GM12878 (cell line): Measurements from ENCODE around the gene UBE2L6. TPM values are rescaled to one million over a fixed set of nuclear protein-coding genes. Genes with fewer than 3 reads are reported as not detected.

Experiments
- ATAC-seq: fragments of 200-7000 bp; cut with Tn5 transposase; 3 replicates; pipeline ENCODE4 v1.9.1; 2020; ENCODE audit warnings: mild to moderate bottlenecking, moderate library complexity
- BruUV-seq: library from RNA; stranded (reverse); fragments of 400-500 nt; replicated peaks from 2 replicates; lab custom pipeline; 2021; lab: Mats Ljungman, UMichigan
- CTCF ChIA-PET: fragments of 300-600 bp; sonication (Branson Sonifier 250); formaldehyde crosslinking; extraction: SDS; loops from one replicate; lab custom pipeline; 2021; ENCODE audit warnings: inconsistent platforms; lab: Yijun Ruan, JAX
- POLR2A ChIA-PET: fragments of 350-600 bp; formaldehyde crosslinking; extraction: SDS; loops from one replicate; lab custom pipeline; 2021; ENCODE audit warnings: inconsistent platforms; lab: Charles Lee
- RAD21 ChIA-PET: fragments of 300-600 bp; sonication (Branson Sonifier 250); formaldehyde crosslinking; loops from one replicate; lab custom pipeline; 2023; ENCODE audit warnings: antibody characterized with exemption; ENCODE audit not compliant: unreplicated experiment; lab: Charles Lee
- SMC1A ChIA-PET: fragments of 300-600 bp; sonication (Branson Sonifier 250); formaldehyde crosslinking; loops from one replicate; lab custom pipeline; 2023; ENCODE audit not compliant: unreplicated experiment, uncharacterized antibody; lab: Charles Lee
- DNase-seq: peaks from one replicate; pipeline ENCODE4 v3.0.0-alpha.2; 2011; ENCODE audit warnings: low read depth, low spot score
- FAIRE-seq: peaks from 3 replicates; lab custom pipeline; 2011; peaks lifted over from hg19 to GRCh38; lab: Jason Lieb, UNC
- H2AFZ ChIP-seq: 2 replicates; pipeline ENCODE4 v1.6.0; 2011; ENCODE audit warnings: low read depth, low read length, control low read depth; ENCODE audit not compliant: control insufficient read depth
- H3K27ac ChIP-seq: 2 replicates; pipeline ENCODE4 v1.5.1; 2011; ENCODE audit warnings: control low read depth; ENCODE audit not compliant: control insufficient read depth, insufficient read depth
- H3K27me3 ChIP-seq, 2 experiments: replicated peaks in 1 of 2; 2 replicates each; pipeline versions ENCODE4 v1.6.0 to v1.6.1; 2011; ENCODE audit warnings: low read length in 1 of 2; ENCODE audit not compliant: control insufficient read depth in 2 of 2, insufficient read depth in 2 of 2
- H3K36me3 ChIP-seq, 2 experiments: 2 replicates each; pipeline ENCODE4 v1.5.1; 2011; ENCODE audit warnings: low read length in 1 of 2; ENCODE audit not compliant: control insufficient read depth in 2 of 2, insufficient read depth in 2 of 2
- H3K4me1 ChIP-seq: 2 replicates; pipeline ENCODE4 v1.6.1; 2011; ENCODE audit warnings: mild to moderate bottlenecking, low read length, moderate library complexity, mixed read lengths; ENCODE audit not compliant: control insufficient read depth, insufficient read depth
- H3K4me2 ChIP-seq: 2 replicates; pipeline ENCODE4 v1.6.0; 2011; ENCODE audit warnings: control low read depth; ENCODE audit not compliant: control insufficient read depth, insufficient read depth
- H3K4me3 ChIP-seq: fragments of 200-600 bp; sonication (generic); 2 replicates; pipeline ENCODE4 v1.5.1; 2016
- H3K79me2 ChIP-seq: 2 replicates; pipeline ENCODE4 v1.6.0; 2011; ENCODE audit warnings: low read length; ENCODE audit not compliant: control insufficient read depth, insufficient read depth
- H3K9ac ChIP-seq: 2 replicates; pipeline ENCODE4 v1.8.0; 2011; ENCODE audit warnings: low read length, control low read depth, mixed read lengths; ENCODE audit not compliant: control insufficient read depth, insufficient read depth
- H3K9me3 ChIP-seq: replicated peaks from 3 replicates; pipeline ENCODE4 v1.5.1; 2011; ENCODE audit warnings: mild to moderate bottlenecking, low read length; ENCODE audit not compliant: control insufficient read depth, insufficient read depth
- H4K20me1 ChIP-seq: 2 replicates; pipeline ENCODE4 v1.6.0; 2011; ENCODE audit not compliant: control insufficient read depth, insufficient read depth
- ASH2L ChIP-seq: fragments of 300-600, 200-600 bp; sonication (generic); IDR thresholded peaks from 2 replicates; pipeline ENCODE4 v1.6.1; 2017; ENCODE audit warnings: low read depth, mild to moderate bottlenecking, borderline replicate concordance
- RBBP5 ChIP-seq: fragments of 200-600 bp; sonication (generic); conservative IDR thresholded peaks from 2 replicates; pipeline ENCODE4 v1.6.1; 2016
- TBL1XR1 ChIP-seq: IDR thresholded peaks from 2 replicates; pipeline ENCODE4 v1.6.1; 2012; ENCODE audit warnings: low read depth, low read length, improper control_type of control experiment
- TCF3 ChIP-seq: IDR thresholded peaks from 2 replicates; pipeline ENCODE4 v1.6.1; 2012; ENCODE audit warnings: low read depth, mild to moderate bottlenecking, low read length, borderline replicate concordance; ENCODE audit not compliant: insufficient read depth
- WGBS: methylation state at CpG from one replicate; pipeline ENCODE4 v1.1.6; 2016; ENCODE audit warnings: low lambda C conversion rate; ENCODE audit not compliant: insufficient replicate concordance, insufficient coverage; ENCODE audit errors: missing lambda C conversion rate; 5-methylcytosine and 5-hydroxymethylcytosine counted together
- in situ Hi-C: fragments of 300-500 bp; cut with MboI; formaldehyde crosslinking; loops from 9 replicates; pipeline ENCODE4 v1.14.3; 2018; ENCODE audit warnings: mixed read lengths
- intact Hi-C: fragments of 100-400 bp; cut with micrococcal nuclease; formaldehyde crosslinking; loops from one replicate; pipeline ENCODE4 v1.14.2; 2022; ENCODE audit not compliant: unreplicated experiment
- polyA plus RNA-seq, 11 experiments: library from polyadenylated mRNA; depleted of rRNA in 4 of 11; unstranded in 6 of 11; stranded (reverse) in 5 of 11; fragments of >200 nt; fragmentation: Nextera tagmentation in 4 of 11; fragmentation: Illumina TruSeq in 1 of 11; extraction: Ambion mirVana in 4 of 11; extraction: Trizol in 1 of 11; gene quantifications; 1 replicate in 1 of 11; 2 replicates in 10 of 11; pipeline versions ENCODE4 v1.2.1 to v1.2.3, GENCODE V29; 2011 to 2016; ENCODE audit warnings: inconsistent platforms in 2 of 11, missing spikeins in 2 of 11, low read depth in 1 of 11
- total RNA-seq, 4 experiments: library from RNA; depleted of rRNA in 3 of 4; stranded (reverse); fragments of >200 nt in 3 of 4; fragmentation: Illumina TruSeq in 1 of 4; extraction: Trizol in 1 of 4; gene quantifications; 2 replicates each; pipeline versions ENCODE4 v1.2.1 to v1.2.3, GENCODE V29; 2013 to 2021
- TF ChIP-seq, protein P1 (sequence below): IDR thresholded peaks from 2 replicates; pipeline ENCODE4 v1.6.1; 2012; ENCODE audit warnings: mild to moderate bottlenecking, low read depth, low read length

UBE2L6 gene
- total and polyA plus RNA-seq, 10 of the 15 experiments (the other 5 are each of a cell fraction or from before 2014, with no cell fraction given): 114 to 295 (median 173) TPM

DNA sequence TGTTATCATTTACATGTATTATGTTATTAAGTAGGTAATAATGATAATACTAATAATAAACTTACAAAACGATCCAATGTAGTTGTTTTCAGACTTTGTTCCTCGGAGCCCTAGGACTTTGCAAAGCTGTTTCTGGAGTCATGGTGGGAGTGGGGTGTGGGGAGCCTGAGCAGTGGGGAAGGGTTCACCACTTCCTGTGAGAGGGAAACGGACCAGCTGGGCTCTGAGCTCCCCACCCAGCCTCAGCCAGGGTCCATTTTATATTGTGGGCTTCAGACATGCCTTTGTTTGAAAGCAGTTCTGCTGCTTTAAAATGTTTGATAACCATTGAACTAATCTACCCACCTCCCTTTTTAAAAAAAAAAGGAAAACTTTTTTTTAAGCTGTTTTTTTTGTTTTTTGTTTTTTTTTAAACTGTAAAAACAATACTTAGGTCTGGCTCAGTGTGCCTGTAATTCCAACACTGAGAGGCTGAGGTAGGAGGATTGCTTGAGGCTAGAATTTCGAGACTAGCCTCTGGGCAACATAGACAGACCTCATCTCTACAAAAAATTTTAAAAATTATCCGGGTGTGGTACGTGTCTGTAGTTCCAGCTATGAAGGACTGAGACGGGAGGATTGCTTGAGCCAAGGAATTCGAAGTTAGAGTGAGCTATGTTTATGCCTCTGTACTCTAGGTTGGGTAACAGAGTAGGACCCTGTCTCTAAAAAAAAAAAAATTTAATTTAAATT, 37.0 kb upstream of the UBE2L6 start:
- no peak overlapping the region for H3K4me3 ChIP-seq
- SMC1A ChIA-PET: interaction anchor here (0.6 kb wide), 1 partner anchor 920 kb away, joined by 3 read pairs; no protein-coding TSS in a partner anchor
- no peak overlapping the region for H3K9ac ChIP-seq
- H3K4me2 ChIP-seq: no peak overlapping the region
- intact Hi-C loops: no loop called here
- in situ Hi-C loops: no loop called here
- 12% methylated on average over 8 of the region's 8 CpGs for WGBS
- POLR2A ChIA-PET: interaction anchor here (0.7 kb wide), 1 partner anchor 36 kb away, joined by 3 read pairs; no protein-coding TSS in a partner anchor
- ATAC-seq (0 out of 3 replicates have a peak, but pooled peaks have one; percentile 25), DNase-seq (no peak), FAIRE-seq (no peak)
- TF ChIP-seq TBL1XR1: no peak
- TF ChIP-seq TCF3: no peak
- no peak for TF ChIP-seq RBBP5
- TF ChIP-seq, protein P1, sequence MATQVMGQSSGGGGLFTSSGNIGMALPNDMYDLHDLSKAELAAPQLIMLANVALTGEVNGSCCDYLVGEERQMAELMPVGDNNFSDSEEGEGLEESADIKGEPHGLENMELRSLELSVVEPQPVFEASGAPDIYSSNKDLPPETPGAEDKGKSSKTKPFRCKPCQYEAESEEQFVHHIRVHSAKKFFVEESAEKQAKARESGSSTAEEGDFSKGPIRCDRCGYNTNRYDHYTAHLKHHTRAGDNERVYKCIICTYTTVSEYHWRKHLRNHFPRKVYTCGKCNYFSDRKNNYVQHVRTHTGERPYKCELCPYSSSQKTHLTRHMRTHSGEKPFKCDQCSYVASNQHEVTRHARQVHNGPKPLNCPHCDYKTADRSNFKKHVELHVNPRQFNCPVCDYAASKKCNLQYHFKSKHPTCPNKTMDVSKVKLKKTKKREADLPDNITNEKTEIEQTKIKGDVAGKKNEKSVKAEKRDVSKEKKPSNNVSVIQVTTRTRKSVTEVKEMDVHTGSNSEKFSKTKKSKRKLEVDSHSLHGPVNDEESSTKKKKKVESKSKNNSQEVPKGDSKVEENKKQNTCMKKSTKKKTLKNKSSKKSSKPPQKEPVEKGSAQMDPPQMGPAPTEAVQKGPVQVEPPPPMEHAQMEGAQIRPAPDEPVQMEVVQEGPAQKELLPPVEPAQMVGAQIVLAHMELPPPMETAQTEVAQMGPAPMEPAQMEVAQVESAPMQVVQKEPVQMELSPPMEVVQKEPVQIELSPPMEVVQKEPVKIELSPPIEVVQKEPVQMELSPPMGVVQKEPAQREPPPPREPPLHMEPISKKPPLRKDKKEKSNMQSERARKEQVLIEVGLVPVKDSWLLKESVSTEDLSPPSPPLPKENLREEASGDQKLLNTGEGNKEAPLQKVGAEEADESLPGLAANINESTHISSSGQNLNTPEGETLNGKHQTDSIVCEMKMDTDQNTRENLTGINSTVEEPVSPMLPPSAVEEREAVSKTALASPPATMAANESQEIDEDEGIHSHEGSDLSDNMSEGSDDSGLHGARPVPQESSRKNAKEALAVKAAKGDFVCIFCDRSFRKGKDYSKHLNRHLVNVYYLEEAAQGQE: no peak
- no peak for TF ChIP-seq ASH2L
- RAD21 ChIA-PET: interaction anchor here (0.7 to 0.8 kb wide), 2 partner anchors 38 to 111 kb away, joined by 3 read pairs; no protein-coding TSS in a partner anchor
- no peaks in the 10 kb centered on the region for H3K9me3 ChIP-seq
- BruUV-seq: no TSS peak
- H3K79me2 ChIP-seq: no peaks in the 10 kb centered on the region
- H3K27me3 ChIP-seq: no peaks in the 10 kb centered on the region; a peak in 1 of 4 replicates
- no peak overlapping the region for H3K27ac ChIP-seq
- H2AFZ ChIP-seq: no peak overlapping the region
- no peaks in the 10 kb centered on the region for H3K4me1 ChIP-seq
- no peaks in the 10 kb centered on the region for H3K36me3 ChIP-seq
- no peaks in the 10 kb centered on the region for H4K20me1 ChIP-seq
- CTCF ChIA-PET: interaction anchor here (0.7 to 1.8 kb wide), 7 partner anchors 17 to 147 kb away, joined by 3 to 7 read pairs (median 5); no protein-coding TSS in a partner anchor
